GM23338 (cell line): ENCODE measurements around the gene RWDD3. TPM values are rescaled to one million over a fixed set of nuclear protein-coding genes. Genes with fewer than 3 reads are reported as not detected.

Experiments used
- ATAC-seq: fragments of 200-7000 bp; cut with Tn5 transposase; 3 replicates; pipeline ENCODE4 v1.9.1; 2020
- DNase-seq: peaks from one replicate; pipeline ENCODE4 v3.0.0-alpha.2; 2015; ENCODE audit warnings: low spot score
- H2AFZ ChIP-seq: fragments of 200-600 bp; sonication (generic); 2 replicates; pipeline ENCODE4 v1.8.0; 2016; ENCODE audit warnings: antibody characterized with exemption, mild to moderate bottlenecking, moderate library complexity
- H3F3A ChIP-seq: fragments of 200-600 bp; sonication (generic); replicated peaks from 2 replicates; pipeline ENCODE4 v1.8.0; 2017; ENCODE audit warnings: antibody characterized with exemption, mixed run types, low read depth
- H3K27ac ChIP-seq: fragments of 200-600 bp; sonication (generic); 2 replicates; pipeline ENCODE4 v1.6.1; 2016; ENCODE audit warnings: low read depth
- H3K27me3 ChIP-seq: fragments of 200-600 bp; sonication (generic); 2 replicates; pipeline ENCODE4 v1.8.0; 2016; ENCODE audit warnings: mild to moderate bottlenecking, mixed run types, moderate library complexity; ENCODE audit not compliant: insufficient read depth
- H3K36me3 ChIP-seq: fragments of 200-600 bp; sonication (generic); 2 replicates; pipeline ENCODE4 v1.8.0; 2016; ENCODE audit warnings: mild to moderate bottlenecking; ENCODE audit not compliant: insufficient read depth
- H3K4me1 ChIP-seq: fragments of 200-600 bp; sonication (generic); 2 replicates; pipeline ENCODE4 v1.8.0; 2016; ENCODE audit warnings: mild to moderate bottlenecking, moderate library complexity; ENCODE audit not compliant: insufficient read depth
- H3K4me2 ChIP-seq: fragments of 200-600 bp; sonication (generic); 2 replicates; pipeline ENCODE4 v1.7.1; 2017; ENCODE audit warnings: mixed run types
- H3K4me3 ChIP-seq: fragments of 200-600 bp; sonication (generic); 2 replicates; pipeline ENCODE4 v1.6.1; 2016; ENCODE audit warnings: mixed run types
- H3K79me2 ChIP-seq: fragments of 200-600 bp; sonication (generic); replicated peaks from 2 replicates; pipeline ENCODE4 v1.8.0; 2017; ENCODE audit warnings: mild to moderate bottlenecking; ENCODE audit not compliant: insufficient read depth
- H3K9me2 ChIP-seq: fragments of 200-600 bp; sonication (generic); 2 replicates; pipeline ENCODE4 v1.8.0; 2017; ENCODE audit not compliant: insufficient read depth
- H4K20me1 ChIP-seq: fragments of 200-600 bp; sonication (generic); replicated peaks from 2 replicates; pipeline ENCODE4 v1.8.0; 2017; ENCODE audit warnings: mild to moderate bottlenecking; ENCODE audit not compliant: insufficient read depth
- H3K27ac Mint-ChIP-seq: 2 replicates; pipeline ENCODE4 v1.8.0; 2020; ENCODE audit warnings: inconsistent platforms, mild to moderate bottlenecking, moderate library complexity, mixed read lengths
- H3K27me3 Mint-ChIP-seq: 3 replicates; pipeline ENCODE4 v1.8.0; 2022; ENCODE audit warnings: low read depth, mild to moderate bottlenecking, moderate library complexity, mixed read lengths, inconsistent platforms; ENCODE audit not compliant: insufficient read depth, poor library complexity
- H3K36me3 Mint-ChIP-seq: 3 replicates; pipeline ENCODE4 v1.8.0; 2021; ENCODE audit warnings: low read depth, mild to moderate bottlenecking, inconsistent platforms, moderate library complexity, mixed read lengths
- H3K4me1 Mint-ChIP-seq: 3 replicates; pipeline ENCODE4 v1.8.0; 2020; ENCODE audit warnings: mild to moderate bottlenecking, inconsistent platforms, mixed read lengths
- H3K4me3 Mint-ChIP-seq: 3 replicates; pipeline ENCODE4 v1.8.0; 2021; ENCODE audit warnings: moderate library complexity, mild to moderate bottlenecking, inconsistent platforms, mixed read lengths
- H3K9me3 Mint-ChIP-seq: 3 replicates; pipeline ENCODE4 v1.8.0; 2020; ENCODE audit warnings: moderate library complexity, mild to moderate bottlenecking, inconsistent platforms, mixed read lengths
- CREB1 ChIP-seq: fragments of 250-450 bp; sonication (Bioruptor Pico); IDR thresholded peaks from 2 replicates; pipeline ENCODE4 v1.5.0; 2020; ENCODE audit warnings: low read depth, mild to moderate bottlenecking, moderate library complexity
- CTCF ChIP-seq, 2 experiments: fragments of 200-600 bp in 1 of 2; sonication (generic) in 1 of 2; conservative IDR thresholded peaks; 2 replicates each; pipeline versions ENCODE4 v1.5.1 to v1.6.1; 2016 to 2017; ENCODE audit warnings: antibody characterized with exemption in 2 of 2, low read depth in 2 of 2, mild to moderate bottlenecking in 2 of 2, moderate library complexity in 1 of 2
- ETS1 ChIP-seq: IDR thresholded peaks from 2 replicates; pipeline ENCODE4 v1.6.1; 2016; ENCODE audit warnings: antibody characterized with exemption
- EZH2 ChIP-seq: fragments of 200-600 bp; sonication (generic); IDR thresholded peaks from one replicate; pipeline ENCODE4 v1.8.0; 2017; ENCODE audit warnings: antibody characterized with exemption, mild to moderate bottlenecking, low read depth; ENCODE audit not compliant: unreplicated experiment
- JUNB ChIP-seq: IDR thresholded peaks from one replicate; pipeline ENCODE4 v1.6.1; 2016; ENCODE audit warnings: antibody characterized with exemption; ENCODE audit not compliant: unreplicated experiment
- NANOG ChIP-seq: IDR thresholded peaks from 2 replicates; pipeline ENCODE4 v1.6.1; 2016; ENCODE audit warnings: antibody characterized with exemption, borderline replicate concordance
- POLR2AphosphoS5 ChIP-seq: IDR thresholded peaks from 2 replicates; pipeline ENCODE4 v1.6.1; 2016; ENCODE audit warnings: antibody characterized with exemption, low read depth
- REST ChIP-seq: IDR thresholded peaks from one replicate; pipeline ENCODE4 v1.6.1; 2018; ENCODE audit warnings: antibody characterized with exemption; ENCODE audit not compliant: unreplicated experiment
- ZNF331 ChIP-seq: fragments of 250-450 bp; sonication (Bioruptor Pico); IDR thresholded peaks from 2 replicates; pipeline ENCODE4 v1.5.0; 2020; ENCODE audit warnings: low read depth, mild to moderate bottlenecking, moderate library complexity
- polyA plus RNA-seq: library from polyadenylated mRNA; unstranded; fragments of >200 nt; fragmentation: Nextera tagmentation; extraction: Ambion mirVana; gene quantifications from 2 replicates; pipeline ENCODE4 v1.2.1, GENCODE V29; 2016
- total RNA-seq: library from RNA; depleted of rRNA; stranded (reverse); fragments of >200 nt; shearing (Covaris generic); gene quantifications from 2 replicates; pipeline ENCODE4 v1.2.3, GENCODE V29; 2014

Gene RWDD3
- total and polyA plus RNA-seq, 2 experiments from 2014 or later: 19.3 to 50.7 TPM

- TF ChIP-seq REST: no peak
- TF ChIP-seq CREB1 (CRISPR knock-in tag): no peak
- no peak for TF ChIP-seq CTCF (conservative IDR thresholded peaks at IDR 0.05; ENCODE audit: low read depth in 2 of 2)
These were observed 36.3 kb upstream of the RWDD3 start (continued) for GRCh38 chr1:95197616-95198252.

GRCh38 chr1:95201905-95202304 is 32.1 kb upstream of the RWDD3 start:
- Histone ChIP-seq H3K27ac (no peak overlapping the region), H3K79me2 (no peaks in the 10 kb centered on the region), H3K27me3 (no peaks in the 10 kb centered on the region), H2AFZ (no peak overlapping the region), H3K36me3 (no peaks in the 10 kb centered on the region), H4K20me1 (no peaks in the 10 kb centered on the region), H3F3A (no peaks in the 10 kb centered on the region), H3K9me2 (no peaks in the 10 kb centered on the region), H3K4me1 (no peaks in the 10 kb centered on the region), H3K4me2 (no peak overlapping the region), H3K4me3 (no peak overlapping the region)
- Mint-ChIP-seq H3K4me3 (no peak overlapping the region), H3K4me1 (peaks cover 4% of the 10 kb centered on the region), H3K27ac (no peak overlapping the region), H3K27me3 (no peaks in the 10 kb centered on the region), H3K36me3 (no peaks in the 10 kb centered on the region), H3K9me3 (no peaks in the 10 kb centered on the region)
- no peak for TF ChIP-seq ETS1
- TF ChIP-seq REST: no peak
- no peak for TF ChIP-seq EZH2
- no peak for TF ChIP-seq CREB1 (CRISPR knock-in tag)
- TF ChIP-seq JUNB: no peak
- TF ChIP-seq POLR2AphosphoS5: no peak
- no peak for TF ChIP-seq NANOG
- no peak for TF ChIP-seq ZNF331
- TF ChIP-seq CTCF (conservative IDR thresholded peaks at IDR 0.05; ENCODE audit: low read depth in 2 of 2): no peak
- ATAC-seq (no peak), DNase-seq (no peak)
